ENCODE measurements around the gene HMG20A.
A peak's percentile ranks its signal among the peaks of the same experiment; 100 is the strongest.
"Not testable (repeated sequence)": the region's sequence is repeated elsewhere in the genome, so short reads cannot be mapped to it uniquely, and the experiment has no call there.

HMG20A gene

GRCh38 chr15:77420610-77421369 lies at the start of gene HMG20A:
Gene HMG20A, plus strand, starts transcription at chr15:77420888. Its CDS starts 37,520 bp downstream, at chr15:77458408.
- DNase-seq (ENCODE audit: low read depth, low spot score) = peak; percentile 67

- no peak for DNase-seq (ENCODE audit: low read depth, low spot score)
Measured at GRCh38 chr15:77371850-77372563, 48.7 kb upstream of the HMG20A start.

- DNase-seq (ENCODE audit: low read depth, low spot score) = no peak
Measured at GRCh38 chr15:77373441-77373840, 47.2 kb upstream of the HMG20A start.

GRCh38 chr15:77375133-77375532 lies 45.6 kb upstream of the HMG20A start:
- DNase-seq (ENCODE audit: low read depth, low spot score) = no peak

- no peak for DNase-seq (ENCODE audit: low read depth, low spot score)
Measured at GRCh38 chr15:77376770-77377169, 43.9 kb upstream of the HMG20A start.

GRCh38 chr15:77380033-77380432 lies 40.7 kb upstream of the HMG20A start:
- no peak for DNase-seq (ENCODE audit: low read depth, low spot score)

GRCh38 chr15:77384086-77384485 lies 36.6 kb upstream of the HMG20A start:
- DNase-seq (ENCODE audit: low read depth, low spot score) = no peak

- no peak for DNase-seq (ENCODE audit: low read depth, low spot score)
Measured at GRCh38 chr15:77384589-77385359, 35.9 kb upstream of the HMG20A start.

- DNase-seq (ENCODE audit: low read depth, low spot score) = no peak
Measured at GRCh38 chr15:77386626-77387025, 34.1 kb upstream of the HMG20A start.

GRCh38 chr15:77387365-77388105 lies 33.2 kb upstream of the HMG20A start:
- DNase-seq (ENCODE audit: low read depth, low spot score) = no peak

- no peak for DNase-seq (ENCODE audit: low read depth, low spot score)
Measured at GRCh38 chr15:77391372-77391951, 29.2 kb upstream of the HMG20A start.

- DNase-seq (ENCODE audit: low read depth, low spot score) = no peak
Measured at GRCh38 chr15:77392762-77393470, 27.8 kb upstream of the HMG20A start.

- no peak for DNase-seq (ENCODE audit: low read depth, low spot score)
Measured at GRCh38 chr15:77393471-77393840, 27.2 kb upstream of the HMG20A start.

- no peak for DNase-seq (ENCODE audit: low read depth, low spot score)
Measured at GRCh38 chr15:77395013-77395774, 25.5 kb upstream of the HMG20A start.

- no peak for DNase-seq (ENCODE audit: low read depth, low spot score)
Measured at GRCh38 chr15:77396692-77397091, 24.0 kb upstream of the HMG20A start.

- no peak for DNase-seq (ENCODE audit: low read depth, low spot score)
Measured at GRCh38 chr15:77398927-77399326, 21.8 kb upstream of the HMG20A start.

GRCh38 chr15:77400258-77400657 lies 20.4 kb upstream of the HMG20A start:
- DNase-seq (ENCODE audit: low read depth, low spot score) = no peak

- DNase-seq (ENCODE audit: low read depth, low spot score) = no peak
Measured at GRCh38 chr15:77402740-77403379, 17.8 kb upstream of the HMG20A start.

- not testable (repeated sequence) for DNase-seq (ENCODE audit: low read depth, low spot score)
Measured at GRCh38 chr15:77406173-77406759, 14.4 kb upstream of the HMG20A start.
